HG03521 (cell line): ENCODE results near the gene GPX8.

Experiments used
- ATAC-seq: cut with Tn5 transposase; IDR thresholded peaks from one replicate; pipeline ENCODE4 v1.9.1; 2021; ENCODE audit warnings: mild to moderate bottlenecking, moderate library complexity; ENCODE audit not compliant: unreplicated experiment

Gene GPX8

DNA sequence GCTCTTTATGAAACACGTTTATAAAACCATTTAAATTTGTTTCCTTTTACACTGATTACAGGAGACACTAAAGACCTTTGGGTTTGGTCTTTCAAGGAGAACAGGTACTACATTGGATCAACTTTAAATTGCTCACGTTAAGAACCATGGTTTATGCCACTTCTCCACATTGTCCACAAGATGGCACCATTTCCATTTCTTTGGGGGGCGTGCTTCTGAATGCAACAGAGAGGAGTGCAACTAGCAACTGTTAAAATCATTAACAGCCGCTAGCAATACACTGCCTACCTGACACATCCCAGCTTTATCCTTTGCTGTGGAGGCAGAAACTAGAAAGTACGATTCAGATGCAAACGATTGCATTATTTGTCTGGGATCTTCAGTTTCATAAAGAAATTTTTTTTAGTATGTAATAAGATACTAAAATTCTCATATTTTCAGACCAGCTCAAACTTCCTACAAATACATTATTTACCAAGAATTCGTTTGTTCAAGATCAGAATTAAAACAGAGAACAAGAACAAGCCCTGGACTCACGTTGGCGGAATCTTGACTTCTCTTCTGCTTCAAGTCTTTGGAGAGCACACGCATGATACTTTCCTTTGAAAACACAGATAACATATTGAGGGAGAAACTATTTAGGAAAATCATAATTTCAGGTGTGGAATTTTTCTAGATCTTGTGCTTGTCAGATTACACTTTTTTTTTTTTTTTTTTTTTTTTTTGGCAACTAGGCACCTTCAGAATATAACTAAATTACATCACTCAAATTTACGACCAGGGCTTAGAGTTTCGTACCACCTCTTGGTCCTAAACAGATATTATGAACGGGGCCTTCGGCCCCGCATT lies 12.3 kb downstream of the GPX8 start:
- ATAC-seq: peak; percentile 61

DNA sequence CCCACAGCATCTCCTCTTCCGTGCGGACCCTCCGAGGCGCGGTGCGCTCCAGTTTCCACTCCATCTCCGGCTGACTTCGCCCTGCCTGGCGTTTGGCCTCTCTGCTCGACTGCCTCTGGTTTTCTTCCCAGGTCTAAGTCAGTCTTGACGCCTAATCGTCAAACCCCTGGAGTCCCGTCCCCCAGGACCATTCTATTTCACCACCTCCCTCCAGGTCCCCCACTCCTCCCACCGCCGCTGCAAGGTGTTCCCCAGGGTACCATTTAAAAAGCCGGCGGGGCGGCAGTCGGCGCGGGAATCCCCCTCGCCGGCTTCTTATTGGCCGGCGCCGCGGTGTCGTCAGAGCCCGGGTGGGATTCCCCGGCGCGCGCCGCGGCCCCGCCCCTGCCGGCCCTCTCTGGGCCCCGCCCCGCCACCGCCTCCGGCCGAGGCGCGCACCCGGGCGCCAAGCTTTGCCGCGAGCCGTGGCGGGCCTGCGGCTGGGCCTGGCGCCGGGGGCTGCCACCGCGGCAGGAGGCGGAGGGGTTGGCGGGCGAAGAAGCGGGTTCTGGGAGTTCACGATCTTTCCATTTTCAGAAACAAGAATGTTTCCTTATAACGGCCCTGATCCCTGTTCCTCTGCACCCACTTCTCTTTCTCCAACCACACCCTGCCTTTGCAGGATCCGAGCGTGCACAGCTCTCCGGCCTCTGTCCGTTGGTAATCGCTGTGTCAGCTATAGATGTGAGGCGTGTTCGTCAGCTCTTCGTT lies 13.1 kb downstream of the GPX8 start, which contains the start of gene CDC20B:
TSS of gene CDC20B (minus strand) at position 241 of the 750 bp plus-strand sequence. CDS start at position 64, 177 bp downstream.
- peak; percentile 93 for ATAC-seq

DNA sequence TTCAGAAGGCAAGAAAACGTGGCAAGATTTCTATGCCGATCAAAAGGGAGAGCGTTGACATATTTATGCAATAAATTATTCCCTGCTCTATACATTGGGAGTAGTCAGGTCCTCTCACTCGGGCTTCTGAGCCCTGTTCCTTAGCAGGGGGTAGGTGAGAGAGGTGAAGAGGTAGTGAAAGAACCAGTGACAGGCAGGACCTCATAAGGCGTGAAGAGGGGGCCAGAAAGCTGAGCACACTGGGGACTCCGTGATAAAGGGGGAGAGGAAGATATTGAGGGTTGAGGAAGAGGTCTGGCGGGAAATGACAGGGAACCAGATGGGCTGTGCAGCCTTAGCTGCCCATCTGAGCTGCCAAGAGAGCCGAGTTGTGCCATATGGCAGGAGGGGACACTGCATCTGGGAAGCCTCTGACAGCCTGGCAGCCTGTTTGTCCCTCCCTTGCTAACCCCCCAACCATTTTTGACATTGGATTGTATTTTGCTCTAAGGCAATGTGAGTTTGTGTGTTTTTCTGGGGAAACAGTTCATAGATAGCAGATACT lies 13.8 kb downstream of the GPX8 start:
- ATAC-seq: peak; percentile 12

DNA sequence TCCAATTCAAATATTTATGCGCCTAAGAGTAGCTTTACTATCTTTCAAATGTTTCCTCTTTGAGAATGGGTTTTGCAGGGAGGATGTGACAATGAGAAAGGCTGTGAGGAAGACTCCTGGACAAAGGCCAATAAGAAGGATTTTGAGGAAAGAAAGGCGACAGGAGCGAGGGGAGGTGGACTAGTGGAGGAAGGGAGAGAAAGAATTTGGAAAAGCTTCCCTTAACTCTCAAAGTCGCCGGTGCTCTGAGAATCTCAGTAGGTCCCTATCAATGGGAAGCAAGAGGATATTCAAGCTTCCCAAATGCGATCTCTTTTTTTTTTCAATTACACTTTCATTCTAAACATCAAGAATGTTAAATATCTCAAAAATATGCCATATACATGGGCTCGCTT lies 15.8 kb downstream of the GPX8 start:
- no peak for ATAC-seq

DNA sequence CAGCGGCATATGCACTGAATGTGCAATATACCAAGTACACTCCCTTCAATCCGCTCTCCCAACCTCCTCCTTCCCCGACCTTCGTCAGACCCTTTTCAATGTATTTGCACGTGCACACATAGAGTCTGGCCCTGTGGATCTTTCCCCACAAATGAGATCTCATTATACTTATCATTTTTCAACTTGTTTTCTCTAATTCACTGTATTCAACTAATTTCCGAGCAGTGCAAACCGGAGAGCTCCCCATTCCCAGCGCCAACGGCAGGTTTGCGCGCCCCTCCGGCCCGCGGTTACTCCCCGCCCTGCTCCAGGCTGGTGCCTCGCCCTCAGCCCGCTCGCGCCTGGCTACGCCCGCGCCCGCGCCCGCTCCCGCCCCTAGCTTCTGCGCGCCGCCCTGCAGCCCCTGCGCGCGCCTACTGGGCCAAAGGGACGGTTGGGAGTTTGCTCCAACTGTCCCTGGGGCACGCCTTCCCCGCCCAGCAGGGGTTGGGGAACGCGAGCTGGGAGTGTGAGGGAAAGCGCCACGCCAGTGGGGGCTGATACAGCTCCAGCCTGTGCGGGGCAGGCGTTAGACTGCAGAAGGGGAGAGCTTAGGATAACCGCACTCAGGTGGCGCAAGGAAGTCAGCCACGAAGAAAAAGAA lies 16.3 kb downstream of the GPX8 start:
- ATAC-seq: no peak

DNA sequence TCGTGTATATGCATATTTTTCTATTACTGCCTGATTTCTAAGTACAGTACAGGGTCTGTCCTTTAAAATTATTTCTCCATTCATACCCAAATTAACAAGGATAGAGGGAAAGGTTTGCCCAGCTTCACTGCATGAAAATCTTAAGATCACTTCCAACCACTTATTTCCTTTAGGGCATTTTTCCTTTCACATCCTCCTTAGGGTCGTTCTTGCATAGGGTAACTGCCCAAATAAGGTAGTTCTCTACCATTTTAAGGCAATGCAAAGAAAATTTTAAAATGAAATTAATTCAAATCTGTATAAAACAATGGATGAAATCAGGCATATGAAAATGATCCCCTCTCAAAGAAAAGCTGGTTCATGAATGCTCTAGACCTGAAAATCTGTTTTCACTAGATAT lies 17.1 kb downstream of the GPX8 start:
- ATAC-seq: no peak

DNA sequence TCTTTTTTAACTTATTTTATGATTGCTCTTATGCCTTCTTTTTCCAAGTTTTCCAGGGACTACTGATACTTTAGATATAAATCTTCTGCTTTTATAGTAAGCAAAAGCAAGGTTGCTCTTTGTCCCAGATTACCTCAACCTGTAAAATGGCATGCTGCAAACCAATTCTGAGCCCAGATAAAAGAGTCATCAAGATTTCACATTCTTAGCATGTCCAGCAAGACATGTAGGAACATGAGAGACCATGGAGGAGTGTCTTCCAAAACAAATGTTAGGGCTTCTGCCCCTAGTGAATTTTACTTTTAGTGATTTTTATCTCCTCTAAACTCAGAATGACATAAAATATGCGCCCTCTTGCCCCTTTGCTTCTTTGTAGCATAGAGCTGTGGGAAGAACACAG lies 20.0 kb downstream of the GPX8 start:
- no peak for ATAC-seq

DNA sequence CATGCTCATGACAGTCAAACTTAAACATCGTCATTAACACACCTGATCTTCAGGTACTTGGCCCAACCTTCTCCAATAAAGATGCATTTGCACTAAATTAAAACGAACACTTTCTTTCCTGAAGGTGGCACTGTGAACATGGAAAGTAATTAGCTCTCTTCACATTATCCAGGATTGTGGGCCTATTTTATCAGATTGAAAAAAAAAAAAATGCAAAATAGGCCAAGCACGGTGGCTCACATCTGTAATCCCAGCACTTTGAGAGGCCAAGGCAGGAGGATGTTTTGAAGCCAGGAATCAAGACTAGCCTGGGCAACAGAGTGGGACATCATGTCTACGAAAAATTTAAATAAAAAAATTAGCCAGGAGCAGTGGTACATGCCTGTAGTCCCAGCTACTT lies 27.4 kb downstream of the GPX8 start:
- ATAC-seq: no peak

DNA sequence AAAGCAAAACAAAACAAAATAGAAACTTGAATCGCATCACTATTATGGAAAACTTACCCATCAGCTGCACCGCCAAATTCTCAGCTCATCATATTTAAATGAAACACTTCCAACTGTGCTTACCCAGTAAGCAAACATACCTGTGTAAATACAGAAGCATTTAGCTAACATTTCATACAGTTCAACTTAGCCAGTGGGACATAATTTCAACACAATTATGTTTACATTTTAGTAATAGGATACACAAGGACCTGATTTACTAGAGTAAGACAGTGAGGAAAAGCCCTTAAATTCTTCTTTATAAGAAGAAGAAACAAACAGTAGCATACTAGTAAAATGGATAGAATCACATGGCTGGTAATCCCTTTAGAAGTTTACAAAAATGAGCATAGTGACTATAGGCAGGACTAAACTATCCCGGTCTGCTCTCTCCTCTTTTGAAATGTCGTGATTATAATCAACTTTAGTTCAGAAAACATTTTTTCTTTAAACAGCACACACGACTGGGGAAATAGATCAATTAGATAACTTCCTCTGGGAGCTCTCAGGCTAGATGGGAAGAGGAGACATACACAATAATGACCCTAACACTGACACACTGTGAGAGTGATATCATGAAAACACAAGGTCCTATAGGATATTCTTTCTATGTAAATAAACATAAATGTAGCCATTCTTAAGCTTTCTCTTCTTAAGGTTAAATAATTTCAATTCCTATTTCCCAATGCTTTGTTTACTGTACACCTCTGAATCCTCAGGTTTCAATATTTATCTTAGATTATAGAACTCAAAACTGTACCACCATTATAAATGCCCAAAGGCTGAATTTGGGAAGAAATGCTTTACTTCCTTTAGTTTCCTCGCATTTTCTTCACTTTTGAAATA lies 28.9 kb downstream of the GPX8 start:
- no peak for ATAC-seq

DNA sequence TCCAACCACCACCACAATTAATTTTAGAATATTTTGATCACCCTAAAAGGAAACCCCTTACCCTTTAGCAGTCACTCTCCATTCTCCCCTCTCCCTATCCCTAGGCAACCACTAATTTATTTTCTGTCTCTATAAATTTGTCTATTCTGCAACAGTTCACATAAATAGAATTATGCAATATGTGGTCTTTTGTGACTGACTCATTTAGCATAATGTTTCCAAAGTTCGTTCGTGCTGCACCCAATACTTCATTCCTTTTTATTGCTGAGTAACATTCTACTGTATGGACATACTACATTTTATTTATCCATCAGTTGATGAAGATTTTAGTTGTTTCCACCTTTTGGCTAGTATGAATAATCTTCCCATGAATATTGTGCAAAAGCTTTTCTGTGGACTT lies 31.2 kb downstream of the GPX8 start:
- ATAC-seq: no peak

DNA sequence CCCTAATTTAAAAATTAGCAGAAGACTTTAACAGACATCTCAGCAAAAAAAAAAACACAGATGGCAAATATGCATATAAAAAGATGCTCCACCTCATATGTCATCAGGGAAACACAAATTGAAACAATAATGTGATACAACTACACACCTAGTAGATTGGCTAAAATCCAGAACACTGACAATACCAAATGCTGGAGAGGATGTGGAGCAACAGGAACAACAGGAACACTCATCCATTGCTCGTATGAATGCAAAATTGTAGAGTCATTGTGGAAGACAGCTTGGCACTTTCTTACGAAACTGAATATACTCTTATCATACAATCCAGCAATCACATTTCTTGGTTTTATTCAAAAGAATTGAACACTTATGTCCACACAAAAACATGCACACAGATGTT lies 45.0 kb downstream of the GPX8 start:
- no peak for ATAC-seq

DNA sequence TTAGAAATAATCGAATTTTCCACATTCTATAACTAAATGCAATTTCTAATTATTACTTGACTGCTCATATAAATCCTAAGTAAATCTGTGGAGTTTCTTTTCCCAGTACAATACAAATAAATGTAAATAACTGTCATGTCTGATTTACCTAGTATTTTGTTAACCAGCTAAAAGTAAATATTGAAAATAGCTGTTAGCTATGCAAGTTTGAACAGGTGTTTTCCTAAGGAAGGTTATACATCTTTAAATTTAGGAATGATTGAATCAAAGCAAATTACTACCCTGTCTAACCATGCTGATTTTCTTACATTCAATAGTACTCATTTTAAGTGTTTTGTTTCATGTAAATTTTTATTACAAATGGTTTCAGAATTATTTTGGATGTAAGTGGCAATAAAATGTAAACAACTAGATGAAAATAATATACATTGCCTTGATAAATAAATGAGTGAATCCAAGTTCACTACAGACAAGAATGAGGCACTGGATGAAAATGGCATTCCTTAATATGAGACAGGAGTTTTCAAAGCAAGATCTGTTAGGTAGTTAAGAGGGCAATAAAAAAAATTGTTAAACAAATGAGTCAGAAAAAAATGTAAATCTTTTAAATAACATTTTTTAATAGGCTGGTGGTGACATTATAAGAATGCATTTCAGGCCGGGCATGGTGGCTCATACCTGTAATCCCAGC lies 51.4 kb downstream of the GPX8 start:
- no peak for ATAC-seq
